ENCODE measurements around the gene PPP1R13B. TPM values are rescaled to one million over a fixed set of nuclear protein-coding genes. Genes with fewer than 3 reads are reported as not detected.

Gene PPP1R13B
- total RNA-seq, 1 experiment from 2014 or later = 16.2 TPM

DNA sequence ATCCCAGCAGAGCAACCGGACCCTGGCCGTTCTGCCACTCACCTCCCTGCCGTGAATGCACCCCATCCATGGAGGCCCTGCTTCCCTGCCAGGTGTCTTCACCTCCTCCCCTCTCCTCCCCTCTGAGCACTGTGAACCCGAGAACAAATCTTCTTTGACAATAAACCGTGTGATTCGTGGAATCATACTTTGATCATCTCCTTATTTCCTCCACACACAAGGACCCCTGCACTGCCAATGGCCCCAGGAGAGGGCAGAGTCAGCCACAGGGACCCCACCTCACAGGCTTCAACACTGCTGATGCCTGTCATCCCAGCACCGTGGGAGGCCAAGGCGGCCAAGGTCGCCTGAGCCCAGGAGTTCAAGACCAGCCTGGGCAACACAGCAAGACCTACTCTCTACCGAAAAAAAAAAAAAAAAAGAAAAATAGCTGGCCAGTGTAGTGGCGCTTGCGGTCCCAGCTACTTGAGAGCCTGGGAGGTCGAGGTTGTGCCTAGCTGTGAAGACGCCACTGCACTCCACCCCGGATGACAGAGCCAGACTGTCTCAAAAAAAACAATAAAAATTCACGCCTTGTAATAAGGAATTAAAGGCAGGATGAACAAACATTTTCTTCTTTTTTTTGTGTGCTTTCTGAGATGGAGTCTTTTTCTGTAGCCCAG is 133.2 kb downstream of the PPP1R13B start:
- CTCF ChIA-PET = interaction anchor here (0.6 kb wide), 1 partner anchor 298 kb away, joined by 3 read pairs; no protein-coding TSS in a partner anchor

GRCh38 chr14:103713304-103714062 is 133.9 kb downstream of the PPP1R13B start:
- DNase-seq (ENCODE audit: unreplicated experiment) = no peak
- Mint-ChIP-seq H3K36me3 (ENCODE audit: insufficient read depth, unreplicated experiment) (peaks cover 9% of the 10 kb centered on the region), H3K4me3 (ENCODE audit: unreplicated experiment) (peak overlapping the region; percentile 94), H3K9me3 (ENCODE audit: unreplicated experiment) (no peaks in the 10 kb centered on the region), H3K27me3 (ENCODE audit: insufficient read depth, unreplicated experiment) (no peaks in the 10 kb centered on the region), H3K27ac (ENCODE audit: low read depth, unreplicated experiment) (peak overlapping the region; percentile 85), H3K4me1 (ENCODE audit: insufficient read depth, unreplicated experiment) (peaks cover 38% of the 10 kb centered on the region)
- intact Hi-C loops (cut with micrococcal nuclease) = loop anchor here (10.0 kb wide), 2 partner anchors 89 to 139 kb away; partner anchors contain the start of gene KLC1
- POLR2A ChIA-PET = interaction anchor here (0.7 to 1.2 kb wide), 2 partner anchors 15 to 104 kb away, joined by 3 read pairs; no protein-coding TSS in a partner anchor
- no TSS peak for BruUV-seq (replicated peaks)
- CTCF ChIA-PET = interaction anchor here (0.6 to 1.0 kb wide), 4 partner anchors 10 to 299 kb away, joined by 3 to 6 read pairs (median 3); no protein-coding TSS in a partner anchor
- TF ChIP-seq, protein P1, sequence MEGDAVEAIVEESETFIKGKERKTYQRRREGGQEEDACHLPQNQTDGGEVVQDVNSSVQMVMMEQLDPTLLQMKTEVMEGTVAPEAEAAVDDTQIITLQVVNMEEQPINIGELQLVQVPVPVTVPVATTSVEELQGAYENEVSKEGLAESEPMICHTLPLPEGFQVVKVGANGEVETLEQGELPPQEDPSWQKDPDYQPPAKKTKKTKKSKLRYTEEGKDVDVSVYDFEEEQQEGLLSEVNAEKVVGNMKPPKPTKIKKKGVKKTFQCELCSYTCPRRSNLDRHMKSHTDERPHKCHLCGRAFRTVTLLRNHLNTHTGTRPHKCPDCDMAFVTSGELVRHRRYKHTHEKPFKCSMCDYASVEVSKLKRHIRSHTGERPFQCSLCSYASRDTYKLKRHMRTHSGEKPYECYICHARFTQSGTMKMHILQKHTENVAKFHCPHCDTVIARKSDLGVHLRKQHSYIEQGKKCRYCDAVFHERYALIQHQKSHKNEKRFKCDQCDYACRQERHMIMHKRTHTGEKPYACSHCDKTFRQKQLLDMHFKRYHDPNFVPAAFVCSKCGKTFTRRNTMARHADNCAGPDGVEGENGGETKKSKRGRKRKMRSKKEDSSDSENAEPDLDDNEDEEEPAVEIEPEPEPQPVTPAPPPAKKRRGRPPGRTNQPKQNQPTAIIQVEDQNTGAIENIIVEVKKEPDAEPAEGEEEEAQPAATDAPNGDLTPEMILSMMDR (IDR thresholded peaks at IDR 0.05; ENCODE audit: unreplicated experiment) = no peak

More for the DNA sequence above, 133.2 kb downstream of the PPP1R13B start:
- peak overlapping the region; percentile 94 for H3K4me3 Mint-ChIP-seq (ENCODE audit: unreplicated experiment)
- TF ChIP-seq, protein P1 (IDR thresholded peaks at IDR 0.05; ENCODE audit: unreplicated experiment) = no peak
- peaks cover 6% of the 10 kb centered on the region for H3K36me3 Mint-ChIP-seq (ENCODE audit: insufficient read depth, unreplicated experiment)
- no TSS peak for BruUV-seq (replicated peaks)
- H3K4me1 Mint-ChIP-seq (ENCODE audit: insufficient read depth, unreplicated experiment) = peaks cover 38% of the 10 kb centered on the region
- no peaks in the 10 kb centered on the region for H3K9me3 Mint-ChIP-seq (ENCODE audit: unreplicated experiment)
- H3K27ac Mint-ChIP-seq (ENCODE audit: low read depth, unreplicated experiment) = no peak overlapping the region
- DNase-seq (ENCODE audit: unreplicated experiment) = no peak
- POLR2A ChIA-PET = interaction anchor here (0.7 to 1.6 kb wide), 4 partner anchors 16 to 384 kb away, joined by 3 to 4 read pairs (median 3); no protein-coding TSS in a partner anchor
- intact Hi-C loops (cut with micrococcal nuclease) = loop anchor here (10.0 kb wide), 2 partner anchors 89 to 139 kb away; partner anchors contain the start of gene KLC1
- H3K27me3 Mint-ChIP-seq (ENCODE audit: insufficient read depth, unreplicated experiment) = no peaks in the 10 kb centered on the region

- no TSS peak for BruUV-seq (replicated peaks)
- CTCF ChIA-PET = interaction anchor here (0.6 to 1.0 kb wide), 4 partner anchors 9 to 200 kb away, joined by 3 to 6 read pairs (median 3); no protein-coding TSS in a partner anchor
- POLR2A ChIA-PET = interaction anchor here (0.6 to 2.0 kb wide), 9 partner anchors 10 to 173 kb away, joined by 3 to 8 read pairs (median 3); partner anchors contain the start of genes BAG5 and COA8
Observed at GRCh38 chr14:103712633-103713247, 134.6 kb downstream of the PPP1R13B start.

More at GRCh38 chr14:103712633-103713247, 134.6 kb downstream of the PPP1R13B start:
- Mint-ChIP-seq H3K27me3 (ENCODE audit: insufficient read depth, unreplicated experiment) (no peaks in the 10 kb centered on the region), H3K9me3 (ENCODE audit: unreplicated experiment) (no peaks in the 10 kb centered on the region), H3K4me1 (ENCODE audit: insufficient read depth, unreplicated experiment) (peaks cover 35% of the 10 kb centered on the region), H3K36me3 (ENCODE audit: insufficient read depth, unreplicated experiment) (peaks cover 12% of the 10 kb centered on the region), H3K27ac (ENCODE audit: low read depth, unreplicated experiment) (peak overlapping the region; percentile 85), H3K4me3 (ENCODE audit: unreplicated experiment) (peak overlapping the region; percentile 53)
- intact Hi-C loops (cut with micrococcal nuclease) = loop anchor here (10.0 kb wide), 2 partner anchors 88 to 138 kb away; partner anchors contain the start of gene KLC1
- DNase-seq (ENCODE audit: unreplicated experiment) = no peak
- TF ChIP-seq, protein P1 (IDR thresholded peaks at IDR 0.05; ENCODE audit: unreplicated experiment) = no peak

All from MCF 10A (cell line).